HepG2 (cell line): Measurements from ENCODE around the gene SAPCD2. TPM values are rescaled to one million over a fixed set of nuclear protein-coding genes. Genes with fewer than 3 reads are reported as not detected.

Experiments used
- AKAP8 ChIP-seq: sonication (generic); formaldehyde crosslinking; IDR thresholded peaks from 2 replicates; pipeline ENCODE4 v1.5.1; 2020; ENCODE audit warnings: mild to moderate bottlenecking, missing genetic modification reagents
- DMAP1 ChIP-seq: IDR thresholded peaks from 2 replicates; pipeline ENCODE4 v1.6.1; 2016
- FOXA1 ChIP-seq, 2 experiments: fragments of 450-650 bp in 1 of 2; sonication (generic) in 1 of 2; formaldehyde crosslinking in 1 of 2; IDR thresholded peaks; 2 replicates each; pipeline versions ENCODE4 v1.4.0 to v1.6.1; 2016 to 2020; ENCODE audit warnings: missing genetic modification reagents in 1 of 2
- KDM5B ChIP-seq: sonication (generic); formaldehyde crosslinking; IDR thresholded peaks from 2 replicates; pipeline ENCODE4 v1.4.0; 2020; ENCODE audit warnings: missing genetic modification reagents, mild to moderate bottlenecking, borderline replicate concordance
- MED13 ChIP-seq: sonication (generic); formaldehyde crosslinking; IDR thresholded peaks from 2 replicates; pipeline ENCODE4 v1.5.0; 2020; ENCODE audit warnings: missing genetic modification reagents
- YY1 ChIP-seq: IDR thresholded peaks from 2 replicates; pipeline ENCODE4 v1.6.1; 2011; ENCODE audit warnings: low read length, low read depth, moderate library complexity, mild to moderate bottlenecking; ENCODE audit not compliant: insufficient read depth, insufficient replicate concordance
- ZNF547 ChIP-seq: sonication (generic); formaldehyde crosslinking; IDR thresholded peaks from 2 replicates; pipeline ENCODE4 v1.5.1; 2020; ENCODE audit warnings: mild to moderate bottlenecking, missing genetic modification reagents
- ZNF773 ChIP-seq: sonication (generic); formaldehyde crosslinking; IDR thresholded peaks from 2 replicates; pipeline ENCODE4 v1.4.0; 2020; ENCODE audit warnings: missing genetic modification reagents, borderline replicate concordance
- ZNF792 ChIP-seq: IDR thresholded peaks from 2 replicates; pipeline ENCODE4 v1.6.1; 2016
- polyA plus RNA-seq, 8 experiments: library from polyadenylated mRNA; depleted of rRNA in 3 of 8; stranded (reverse) in 7 of 8; unstranded in 1 of 8; fragments of >200 nt; fragmentation: Illumina TruSeq in 4 of 8; extraction: Trizol in 4 of 8; gene quantifications; 2 replicates each; pipeline versions ENCODE4 v1.2.1 to v1.2.3, GENCODE V29; 2011 to 2016; ENCODE audit warnings: low read depth in 4 of 8, missing spikeins in 1 of 8, mixed read lengths in 1 of 8; ENCODE audit not compliant: insufficient read depth in 1 of 8
- total RNA-seq, 5 experiments: library from RNA; depleted of rRNA; stranded (reverse); fragments of >200 nt; fragmentation: Illumina TruSeq; extraction: Trizol; gene quantifications; 2 replicates each; pipeline ENCODE4 v1.2.3, GENCODE V29; 2016; ENCODE audit warnings: low read depth in 1 of 5
- TF ChIP-seq, protein P1 (sequence below): sonication (generic); formaldehyde crosslinking; IDR thresholded peaks from 2 replicates; pipeline ENCODE4 v1.5.1; 2020; ENCODE audit warnings: mild to moderate bottlenecking, missing genetic modification reagents, borderline replicate concordance
- TF ChIP-seq, protein P2 (sequence below): sonication (generic); formaldehyde crosslinking; IDR thresholded peaks from 2 replicates; pipeline ENCODE4 v1.5.0; 2020; ENCODE audit warnings: mild to moderate bottlenecking, low read depth, missing genetic modification reagents, borderline replicate concordance
- TF ChIP-seq, protein P3 (sequence below): sonication (generic); formaldehyde crosslinking; IDR thresholded peaks from 2 replicates; pipeline ENCODE4 v1.5.1; 2020; ENCODE audit warnings: mild to moderate bottlenecking, missing genetic modification reagents, moderate library complexity
- TF ChIP-seq, protein P4 (sequence below): IDR thresholded peaks from 2 replicates; pipeline ENCODE4 v1.6.1; 2016; ENCODE audit warnings: missing compliant biosample characterization, missing genetic modification reagents, borderline replicate concordance
- TF ChIP-seq, protein P5 (sequence below): sonication (generic); formaldehyde crosslinking; IDR thresholded peaks from 2 replicates; pipeline ENCODE4 v1.4.0; 2020; ENCODE audit warnings: missing genetic modification reagents

Gene SAPCD2
- total and polyA plus RNA-seq, 2 of the 13 experiments (the other 11 are each of a cell fraction or from before 2014, with no cell fraction given) = 21.9 to 42.8 TPM

DNA sequence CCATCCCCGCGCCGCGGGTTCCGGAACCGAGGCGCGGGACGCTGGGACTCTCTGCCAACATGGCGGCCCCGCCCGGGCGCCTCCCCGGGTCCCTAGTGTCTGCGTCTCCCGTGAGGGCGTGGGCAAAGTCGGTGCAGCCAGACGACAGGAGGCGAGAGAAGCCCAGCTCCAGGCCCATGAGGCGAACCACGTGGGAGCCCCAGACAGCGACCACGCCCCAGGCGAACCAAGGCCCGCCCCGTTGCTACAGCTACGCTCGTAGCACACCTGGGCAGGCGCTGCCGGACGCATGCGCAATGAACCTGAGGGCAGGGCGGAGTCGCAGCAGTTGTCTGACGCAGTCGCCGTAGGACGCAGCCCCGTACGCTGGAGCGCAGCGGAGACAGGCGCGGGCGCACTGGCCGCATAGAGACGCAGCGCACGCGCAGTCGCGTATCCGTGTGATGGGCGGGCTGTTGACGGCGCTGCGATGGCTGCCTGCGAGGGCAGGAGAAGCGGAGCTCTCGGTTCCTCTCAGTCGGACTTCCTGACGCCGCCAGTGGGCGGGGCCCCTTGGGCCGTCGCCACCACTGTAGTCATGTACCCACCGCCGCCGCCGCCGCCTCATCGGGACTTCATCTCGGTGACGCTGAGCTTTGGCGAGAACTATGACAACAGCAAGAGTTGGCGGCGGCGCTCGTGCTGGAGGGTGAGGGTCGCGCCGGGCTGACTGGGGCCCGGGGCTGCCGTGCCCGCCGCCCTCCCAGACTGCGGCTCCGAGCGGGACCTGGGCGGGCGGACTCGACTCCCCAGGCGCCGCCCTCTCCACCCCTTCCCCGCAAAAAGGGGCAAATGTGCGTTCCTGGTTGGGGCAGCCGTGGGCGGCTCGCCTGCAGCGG, 16.4 kb upstream of the SAPCD2 start, which contains the start of gene MAN1B1 (continued):
- no peak for TF ChIP-seq AKAP8
- TF ChIP-seq ZNF773 (CRISPR knock-in tag) = 0 out of 2 replicates have a peak, but pooled peaks have one; percentile 37
- peak; percentile 41; the same call in 1 of the 2 replicates for TF ChIP-seq KDM5B (CRISPR knock-in tag)
- TF ChIP-seq, protein P1, sequence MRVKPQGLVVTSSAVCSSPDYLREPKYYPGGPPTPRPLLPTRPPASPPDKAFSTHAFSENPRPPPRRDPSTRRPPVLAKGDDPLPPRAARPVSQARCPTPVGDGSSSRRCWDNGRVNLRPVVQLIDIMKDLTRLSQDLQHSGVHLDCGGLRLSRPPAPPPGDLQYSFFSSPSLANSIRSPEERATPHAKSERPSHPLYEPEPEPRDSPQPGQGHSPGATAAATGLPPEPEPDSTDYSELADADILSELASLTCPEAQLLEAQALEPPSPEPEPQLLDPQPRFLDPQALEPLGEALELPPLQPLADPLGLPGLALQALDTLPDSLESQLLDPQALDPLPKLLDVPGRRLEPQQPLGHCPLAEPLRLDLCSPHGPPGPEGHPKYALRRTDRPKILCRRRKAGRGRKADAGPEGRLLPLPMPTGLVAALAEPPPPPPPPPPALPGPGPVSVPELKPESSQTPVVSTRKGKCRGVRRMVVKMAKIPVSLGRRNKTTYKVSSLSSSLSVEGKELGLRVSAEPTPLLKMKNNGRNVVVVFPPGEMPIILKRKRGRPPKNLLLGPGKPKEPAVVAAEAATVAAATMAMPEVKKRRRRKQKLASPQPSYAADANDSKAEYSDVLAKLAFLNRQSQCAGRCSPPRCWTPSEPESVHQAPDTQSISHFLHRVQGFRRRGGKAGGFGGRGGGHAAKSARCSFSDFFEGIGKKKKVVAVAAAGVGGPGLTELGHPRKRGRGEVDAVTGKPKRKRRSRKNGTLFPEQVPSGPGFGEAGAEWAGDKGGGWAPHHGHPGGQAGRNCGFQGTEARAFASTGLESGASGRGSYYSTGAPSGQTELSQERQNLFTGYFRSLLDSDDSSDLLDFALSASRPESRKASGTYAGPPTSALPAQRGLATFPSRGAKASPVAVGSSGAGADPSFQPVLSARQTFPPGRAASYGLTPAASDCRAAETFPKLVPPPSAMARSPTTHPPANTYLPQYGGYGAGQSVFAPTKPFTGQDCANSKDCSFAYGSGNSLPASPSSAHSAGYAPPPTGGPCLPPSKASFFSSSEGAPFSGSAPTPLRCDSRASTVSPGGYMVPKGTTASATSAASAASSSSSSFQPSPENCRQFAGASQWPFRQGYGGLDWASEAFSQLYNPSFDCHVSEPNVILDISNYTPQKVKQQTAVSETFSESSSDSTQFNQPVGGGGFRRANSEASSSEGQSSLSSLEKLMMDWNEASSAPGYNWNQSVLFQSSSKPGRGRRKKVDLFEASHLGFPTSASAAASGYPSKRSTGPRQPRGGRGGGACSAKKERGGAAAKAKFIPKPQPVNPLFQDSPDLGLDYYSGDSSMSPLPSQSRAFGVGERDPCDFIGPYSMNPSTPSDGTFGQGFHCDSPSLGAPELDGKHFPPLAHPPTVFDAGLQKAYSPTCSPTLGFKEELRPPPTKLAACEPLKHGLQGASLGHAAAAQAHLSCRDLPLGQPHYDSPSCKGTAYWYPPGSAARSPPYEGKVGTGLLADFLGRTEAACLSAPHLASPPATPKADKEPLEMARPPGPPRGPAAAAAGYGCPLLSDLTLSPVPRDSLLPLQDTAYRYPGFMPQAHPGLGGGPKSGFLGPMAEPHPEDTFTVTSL (CRISPR knock-in tag) = no peak
- peak; percentile 90 for TF ChIP-seq YY1
- TF ChIP-seq MED13 (CRISPR knock-in tag) = no peak; the same call in 1 of the 2 replicates
- TF ChIP-seq, protein P2, sequence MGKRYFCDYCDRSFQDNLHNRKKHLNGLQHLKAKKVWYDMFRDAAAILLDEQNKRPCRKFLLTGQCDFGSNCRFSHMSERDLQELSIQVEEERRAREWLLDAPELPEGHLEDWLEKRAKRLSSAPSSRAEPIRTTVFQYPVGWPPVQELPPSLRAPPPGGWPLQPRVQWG = no peak
- no peak for TF ChIP-seq FOXA1 (IDR thresholded peaks at IDR 0.05)
- TF ChIP-seq FOXA1 (CRISPR knock-in tag; IDR thresholded peaks at IDR 0.05) = peak; percentile 82
- peak; percentile 73; the same call in 1 of the 2 replicates for TF ChIP-seq ZNF547 (CRISPR knock-in tag)
- TF ChIP-seq, protein P3, sequence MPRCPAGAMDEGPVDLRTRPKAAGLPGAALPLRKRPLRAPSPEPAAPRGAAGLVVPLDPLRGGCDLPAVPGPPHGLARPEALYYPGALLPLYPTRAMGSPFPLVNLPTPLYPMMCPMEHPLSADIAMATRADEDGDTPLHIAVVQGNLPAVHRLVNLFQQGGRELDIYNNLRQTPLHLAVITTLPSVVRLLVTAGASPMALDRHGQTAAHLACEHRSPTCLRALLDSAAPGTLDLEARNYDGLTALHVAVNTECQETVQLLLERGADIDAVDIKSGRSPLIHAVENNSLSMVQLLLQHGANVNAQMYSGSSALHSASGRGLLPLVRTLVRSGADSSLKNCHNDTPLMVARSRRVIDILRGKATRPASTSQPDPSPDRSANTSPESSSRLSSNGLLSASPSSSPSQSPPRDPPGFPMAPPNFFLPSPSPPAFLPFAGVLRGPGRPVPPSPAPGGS = 0 out of 2 replicates have a peak, but pooled peaks have one; percentile 40
- TF ChIP-seq, protein P4, sequence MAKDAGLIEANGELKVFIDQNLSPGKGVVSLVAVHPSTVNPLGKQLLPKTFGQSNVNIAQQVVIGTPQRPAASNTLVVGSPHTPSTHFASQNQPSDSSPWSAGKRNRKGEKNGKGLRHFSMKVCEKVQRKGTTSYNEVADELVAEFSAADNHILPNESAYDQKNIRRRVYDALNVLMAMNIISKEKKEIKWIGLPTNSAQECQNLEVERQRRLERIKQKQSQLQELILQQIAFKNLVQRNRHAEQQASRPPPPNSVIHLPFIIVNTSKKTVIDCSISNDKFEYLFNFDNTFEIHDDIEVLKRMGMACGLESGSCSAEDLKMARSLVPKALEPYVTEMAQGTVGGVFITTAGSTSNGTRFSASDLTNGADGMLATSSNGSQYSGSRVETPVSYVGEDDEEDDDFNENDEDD (CRISPR knock-in tag) = peak; percentile 57; the same call in 1 of the 2 replicates
- TF ChIP-seq DMAP1 (CRISPR knock-in tag) = peak; percentile 93
- peak; percentile 71 for TF ChIP-seq ZNF792 (CRISPR knock-in tag)
- TF ChIP-seq, protein P5, sequence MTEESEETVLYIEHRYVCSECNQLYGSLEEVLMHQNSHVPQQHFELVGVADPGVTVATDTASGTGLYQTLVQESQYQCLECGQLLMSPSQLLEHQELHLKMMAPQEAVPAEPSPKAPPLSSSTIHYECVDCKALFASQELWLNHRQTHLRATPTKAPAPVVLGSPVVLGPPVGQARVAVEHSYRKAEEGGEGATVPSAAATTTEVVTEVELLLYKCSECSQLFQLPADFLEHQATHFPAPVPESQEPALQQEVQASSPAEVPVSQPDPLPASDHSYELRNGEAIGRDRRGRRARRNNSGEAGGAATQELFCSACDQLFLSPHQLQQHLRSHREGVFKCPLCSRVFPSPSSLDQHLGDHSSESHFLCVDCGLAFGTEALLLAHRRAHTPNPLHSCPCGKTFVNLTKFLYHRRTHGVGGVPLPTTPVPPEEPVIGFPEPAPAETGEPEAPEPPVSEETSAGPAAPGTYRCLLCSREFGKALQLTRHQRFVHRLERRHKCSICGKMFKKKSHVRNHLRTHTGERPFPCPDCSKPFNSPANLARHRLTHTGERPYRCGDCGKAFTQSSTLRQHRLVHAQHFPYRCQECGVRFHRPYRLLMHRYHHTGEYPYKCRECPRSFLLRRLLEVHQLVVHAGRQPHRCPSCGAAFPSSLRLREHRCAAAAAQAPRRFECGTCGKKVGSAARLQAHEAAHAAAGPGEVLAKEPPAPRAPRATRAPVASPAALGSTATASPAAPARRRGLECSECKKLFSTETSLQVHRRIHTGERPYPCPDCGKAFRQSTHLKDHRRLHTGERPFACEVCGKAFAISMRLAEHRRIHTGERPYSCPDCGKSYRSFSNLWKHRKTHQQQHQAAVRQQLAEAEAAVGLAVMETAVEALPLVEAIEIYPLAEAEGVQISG = peak; percentile 60; the same call in 1 of the 2 replicates
